HCT116 (cell line): ENCODE data around the gene PRDM11. TPM values are rescaled to one million over a fixed set of nuclear protein-coding genes. Genes with fewer than 3 reads are reported as not detected.

Experiments used
- ATAC-seq: fragments of 200-7000 bp; cut with Tn5 transposase; 2 replicates; pipeline ENCODE4 v1.9.1; 2020; ENCODE audit warnings: mild to moderate bottlenecking, moderate library complexity
- BruUV-seq: library from RNA; stranded (reverse); fragments of 400-500 nt; replicated peaks from 2 replicates; lab custom pipeline; 2021; lab: Mats Ljungman, UMichigan
- CTCF ChIA-PET: fragments of 300-600 bp; sonication (Branson Sonifier 250); formaldehyde crosslinking; loops from one replicate; lab custom pipeline; 2021; ENCODE audit warnings: antibody characterized with exemption; lab: Charles Lee
- POLR2A ChIA-PET: fragments of 300-600, 350-600 bp; sonication (Branson Sonifier 250); formaldehyde crosslinking; loops from one replicate; lab custom pipeline; 2021; ENCODE audit warnings: antibody characterized with exemption; lab: Charles Lee
- RAD21 ChIA-PET, 2 experiments: fragments of 300-600 bp; sonication (Branson Sonifier 250); formaldehyde crosslinking; loops; one replicate each; lab custom pipeline; 2023; ENCODE audit warnings: low total read pairs in 2 of 2; ENCODE audit not compliant: uncharacterized antibody in 2 of 2, unreplicated experiment in 2 of 2, low non-redundant PET in 1 of 2; lab: Charles Lee
- DNase-seq: peaks from one replicate; pipeline ENCODE4 v3.0.0-alpha.2; 2010; ENCODE audit warnings: low read depth, low spot score
- H2AFZ ChIP-seq: fragments of 200-600 bp; shearing (Covaris generic), sonication (generic); 2 replicates; pipeline ENCODE4 v1.6.1; 2017; ENCODE audit warnings: low read depth, mixed run types, mixed read lengths, antibody characterized with exemption, low read length; ENCODE audit not compliant: poor library complexity, severe bottlenecking
- H3K27ac ChIP-seq: 2 replicates; pipeline ENCODE4 v1.5.1; 2012; ENCODE audit warnings: low read depth, low read length
- H3K27me3 ChIP-seq: fragments of 200-600 bp; sonication (generic); 2 replicates; pipeline ENCODE4 v1.6.1; 2016; ENCODE audit warnings: mixed run types, low read length, mixed read lengths; ENCODE audit not compliant: insufficient read depth
- H3K36me3 ChIP-seq, 2 experiments: fragments of 200-500 bp in 1 of 2; fragments of 200-600 bp in 1 of 2; sonication (Bioruptor generic) in 1 of 2; sonication (generic) in 1 of 2; 2 replicates each; pipeline versions ENCODE4 v1.5.1 to v1.6.1; 2014 to 2016; ENCODE audit warnings: low read length in 2 of 2, inconsistent platforms in 1 of 2, mixed read lengths in 1 of 2, mixed run types in 1 of 2; ENCODE audit not compliant: insufficient read depth in 2 of 2, control insufficient read depth in 1 of 2
- H3K4me1 ChIP-seq, 2 experiments: fragments of 200-600 bp in 1 of 2; sonication (generic) in 1 of 2; 2 replicates each; pipeline versions ENCODE4 v1.5.1 to v1.6.1; 2012 to 2017; ENCODE audit warnings: low read length in 2 of 2, inconsistent platforms in 1 of 2, mild to moderate bottlenecking in 1 of 2, mixed read lengths in 1 of 2, mixed run types in 1 of 2, moderate library complexity in 1 of 2; ENCODE audit not compliant: insufficient read depth in 2 of 2, control insufficient read depth in 1 of 2
- H3K4me2 ChIP-seq: fragments of 200-600 bp; sonication (generic); 2 replicates; pipeline ENCODE4 v1.6.1; 2017; ENCODE audit warnings: mixed run types, low read length, mixed read lengths
- H3K4me3 ChIP-seq, 2 experiments: fragments of 200-600 bp in 1 of 2; sonication (generic) in 1 of 2; replicated peaks in 1 of 2; 2 replicates each; pipeline ENCODE4 v1.5.1; 2011 to 2016; ENCODE audit warnings: low read length in 2 of 2, control low read depth in 1 of 2, low read depth in 1 of 2, mild to moderate bottlenecking in 1 of 2, mixed read lengths in 1 of 2, mixed run types in 1 of 2
- H3K79me2 ChIP-seq: fragments of 200-600 bp; sonication (generic); 2 replicates; pipeline ENCODE4 v1.6.1; 2017; ENCODE audit warnings: mild to moderate bottlenecking, mixed run types, low read length, moderate library complexity, mixed read lengths; ENCODE audit not compliant: insufficient read depth
- H3K9ac ChIP-seq: fragments of 200-600 bp; sonication (generic); 2 replicates; pipeline ENCODE4 v1.6.1; 2016; ENCODE audit warnings: low read length, mixed read lengths
- H3K9me2 ChIP-seq: fragments of 200-600 bp; sonication (generic), shearing (Covaris generic); 2 replicates; pipeline ENCODE4 v1.6.1; 2017; ENCODE audit warnings: mixed run types, mild to moderate bottlenecking, moderate library complexity; ENCODE audit not compliant: insufficient read depth
- H3K9me3 ChIP-seq, 2 experiments: fragments of 200-500 bp in 1 of 2; fragments of 200-600 bp in 1 of 2; sonication (Bioruptor generic) in 1 of 2; sonication (generic) in 1 of 2; 2 replicates each; pipeline ENCODE4 v1.6.1; 2014 to 2017; ENCODE audit warnings: low read length in 2 of 2, mixed read lengths in 2 of 2, inconsistent platforms in 1 of 2, low read depth in 1 of 2, mild to moderate bottlenecking in 1 of 2, mixed run types in 1 of 2, moderate library complexity in 1 of 2; ENCODE audit not compliant: control insufficient read depth in 1 of 2, insufficient read depth in 1 of 2
- H4K20me1 ChIP-seq: fragments of 200-600 bp; sonication (generic), shearing (Covaris generic); 2 replicates; pipeline ENCODE4 v1.6.1; 2017; ENCODE audit warnings: mixed run types, mild to moderate bottlenecking, moderate library complexity; ENCODE audit not compliant: insufficient read depth
- CBX3 ChIP-seq: IDR thresholded peaks from 2 replicates; pipeline ENCODE4 v1.6.1; 2012; ENCODE audit warnings: low read depth
- CEBPB ChIP-seq: IDR thresholded peaks from 2 replicates; pipeline ENCODE4 v1.6.1; 2012; ENCODE audit warnings: low read depth
- CTCF ChIP-seq, 3 experiments: fragments of 200-600 bp in 1 of 3; sonication (generic) in 1 of 3; IDR thresholded peaks in 2 of 3; conservative IDR thresholded peaks in 1 of 3; 2 replicates each; pipeline ENCODE4 v1.5.1; 2012 to 2017; ENCODE audit warnings: low read depth in 2 of 3, low read length in 2 of 3, antibody characterized with exemption in 1 of 3, borderline replicate concordance in 1 of 3, control low read depth in 1 of 3, mild to moderate bottlenecking in 1 of 3, mixed read lengths in 1 of 3, mixed run types in 1 of 3, moderate library complexity in 1 of 3; ENCODE audit not compliant: insufficient read depth in 1 of 3
- EZH2 ChIP-seq: fragments of 200-600 bp; sonication (generic); IDR thresholded peaks from 2 replicates; pipeline ENCODE4 v1.6.1; 2017; ENCODE audit warnings: antibody characterized with exemption, mixed run types
- EZH2phosphoT487 ChIP-seq: fragments of 200-600 bp; IDR thresholded peaks from 2 replicates; pipeline ENCODE4 v1.6.1; 2018; ENCODE audit warnings: antibody characterized with exemption, borderline replicate concordance
- JUND ChIP-seq: IDR thresholded peaks from 2 replicates; pipeline ENCODE4 v1.6.1; 2012
- POLR2AphosphoS5 ChIP-seq: IDR thresholded peaks from 2 replicates; pipeline ENCODE4 v1.6.1; 2011; ENCODE audit warnings: mild to moderate bottlenecking, low read depth, low read length, moderate library complexity
- SIN3A ChIP-seq: IDR thresholded peaks from 2 replicates; pipeline ENCODE4 v1.6.1; 2012; ENCODE audit warnings: low read depth
- YY1 ChIP-seq: IDR thresholded peaks from 2 replicates; pipeline ENCODE4 v1.6.1; 2011; ENCODE audit warnings: low read length, low read depth, moderate library complexity, mild to moderate bottlenecking; ENCODE audit not compliant: insufficient replicate concordance; ENCODE audit errors: extremely low read depth
- ZFX ChIP-seq: fragments of 450-650 bp; IDR thresholded peaks from 2 replicates; pipeline ENCODE4 v1.6.1; 2017
- intact Hi-C: fragments of 100-400 bp; cut with micrococcal nuclease; formaldehyde crosslinking; loops from 2 replicates; pipeline ENCODE4 v1.10.0; 2022
- total RNA-seq: library from RNA; stranded (reverse); gene quantifications from one replicate; pipeline ENCODE4 v1.2.1, GENCODE V29; 2021; ENCODE audit not compliant: unreplicated experiment
- TF ChIP-seq, protein P1 (sequence below): IDR thresholded peaks from 2 replicates; pipeline ENCODE4 v1.6.1; 2012; ENCODE audit warnings: low read depth
- TF ChIP-seq, protein P2 (sequence below): IDR thresholded peaks from 2 replicates; pipeline ENCODE4 v1.6.1; 2012
- TF ChIP-seq, protein P3 (sequence below): IDR thresholded peaks from 2 replicates; pipeline ENCODE4 v1.6.1; 2011; ENCODE audit warnings: mild to moderate bottlenecking, low read length, moderate library complexity; ENCODE audit not compliant: insufficient replicate concordance; ENCODE audit errors: extremely low read depth

The PRDM11 gene
- total RNA-seq, 1 experiment from 2014 or later, result 9.3 TPM

DNA sequence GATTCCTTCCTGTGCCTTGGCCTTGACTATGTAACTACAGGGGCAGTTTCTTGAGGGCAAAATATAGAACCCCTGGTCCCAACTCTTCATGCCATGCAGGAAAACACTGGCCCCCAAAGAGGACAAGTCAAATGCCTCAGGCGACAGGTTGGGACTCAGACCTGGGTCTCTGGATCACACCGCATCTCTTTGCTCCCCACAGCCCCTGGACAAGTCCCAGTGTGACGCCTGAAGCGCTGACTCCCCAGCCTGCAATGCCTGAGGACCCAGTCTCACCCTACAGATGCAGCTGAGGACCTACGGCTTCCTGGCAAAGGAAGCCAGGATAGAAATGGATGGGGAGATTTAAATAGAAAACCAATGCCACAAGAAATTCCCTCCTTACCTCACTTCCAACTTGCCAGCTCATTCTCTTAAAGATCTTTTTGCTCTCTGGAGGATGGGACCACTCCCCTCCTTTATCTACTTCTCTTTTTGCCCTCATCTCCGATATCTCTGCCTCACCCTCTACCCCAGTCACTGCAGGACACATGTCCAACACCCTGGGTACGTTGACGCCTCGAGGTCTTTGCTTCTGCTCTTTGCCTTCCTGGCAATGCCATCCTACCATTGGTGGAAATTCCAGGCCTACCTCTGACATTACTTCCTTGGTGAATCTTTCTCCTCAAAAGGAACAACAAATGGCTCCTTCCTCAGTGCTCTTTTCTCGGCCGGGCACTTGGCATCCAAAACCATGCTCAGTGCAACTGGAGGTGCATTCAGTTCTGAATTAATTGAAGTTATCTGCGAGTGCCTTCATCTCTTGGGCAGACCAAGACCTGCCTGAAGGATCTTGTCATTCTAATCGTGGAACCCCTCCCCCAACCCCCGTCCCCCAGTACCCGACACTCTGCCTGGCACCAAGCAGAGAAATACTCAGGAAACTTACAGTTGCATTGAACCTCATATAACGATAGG lies 2.0 kb upstream of the PRDM11 start:
- H3K4me2 ChIP-seq, result no peak overlapping the region
- intact Hi-C loops, result no loop called here
- H3K27me3 ChIP-seq, result no peaks in the 10 kb centered on the region; the same call in 1 of the 2 replicates
- H3K4me1 ChIP-seq, result peaks cover 3 to 16% of the 10 kb centered on the region in 2 experiments; a peak in 3 of 4 replicates
- POLR2A ChIA-PET, result no interaction called here
- H3K4me3 ChIP-seq, result no peak overlapping the region
- ATAC-seq, result no peak
- no peak overlapping the region for H3K27ac ChIP-seq
- no peaks in the 10 kb centered on the region for H3K9me3 ChIP-seq
- no peak for TF ChIP-seq EZH2
- TF ChIP-seq, protein P1, sequence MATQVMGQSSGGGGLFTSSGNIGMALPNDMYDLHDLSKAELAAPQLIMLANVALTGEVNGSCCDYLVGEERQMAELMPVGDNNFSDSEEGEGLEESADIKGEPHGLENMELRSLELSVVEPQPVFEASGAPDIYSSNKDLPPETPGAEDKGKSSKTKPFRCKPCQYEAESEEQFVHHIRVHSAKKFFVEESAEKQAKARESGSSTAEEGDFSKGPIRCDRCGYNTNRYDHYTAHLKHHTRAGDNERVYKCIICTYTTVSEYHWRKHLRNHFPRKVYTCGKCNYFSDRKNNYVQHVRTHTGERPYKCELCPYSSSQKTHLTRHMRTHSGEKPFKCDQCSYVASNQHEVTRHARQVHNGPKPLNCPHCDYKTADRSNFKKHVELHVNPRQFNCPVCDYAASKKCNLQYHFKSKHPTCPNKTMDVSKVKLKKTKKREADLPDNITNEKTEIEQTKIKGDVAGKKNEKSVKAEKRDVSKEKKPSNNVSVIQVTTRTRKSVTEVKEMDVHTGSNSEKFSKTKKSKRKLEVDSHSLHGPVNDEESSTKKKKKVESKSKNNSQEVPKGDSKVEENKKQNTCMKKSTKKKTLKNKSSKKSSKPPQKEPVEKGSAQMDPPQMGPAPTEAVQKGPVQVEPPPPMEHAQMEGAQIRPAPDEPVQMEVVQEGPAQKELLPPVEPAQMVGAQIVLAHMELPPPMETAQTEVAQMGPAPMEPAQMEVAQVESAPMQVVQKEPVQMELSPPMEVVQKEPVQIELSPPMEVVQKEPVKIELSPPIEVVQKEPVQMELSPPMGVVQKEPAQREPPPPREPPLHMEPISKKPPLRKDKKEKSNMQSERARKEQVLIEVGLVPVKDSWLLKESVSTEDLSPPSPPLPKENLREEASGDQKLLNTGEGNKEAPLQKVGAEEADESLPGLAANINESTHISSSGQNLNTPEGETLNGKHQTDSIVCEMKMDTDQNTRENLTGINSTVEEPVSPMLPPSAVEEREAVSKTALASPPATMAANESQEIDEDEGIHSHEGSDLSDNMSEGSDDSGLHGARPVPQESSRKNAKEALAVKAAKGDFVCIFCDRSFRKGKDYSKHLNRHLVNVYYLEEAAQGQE, result no peak
- no peak for TF ChIP-seq JUND
- TF ChIP-seq, protein P2, sequence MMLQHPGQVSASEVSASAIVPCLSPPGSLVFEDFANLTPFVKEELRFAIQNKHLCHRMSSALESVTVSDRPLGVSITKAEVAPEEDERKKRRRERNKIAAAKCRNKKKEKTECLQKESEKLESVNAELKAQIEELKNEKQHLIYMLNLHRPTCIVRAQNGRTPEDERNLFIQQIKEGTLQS, result no peak
- TF ChIP-seq, protein P3, sequence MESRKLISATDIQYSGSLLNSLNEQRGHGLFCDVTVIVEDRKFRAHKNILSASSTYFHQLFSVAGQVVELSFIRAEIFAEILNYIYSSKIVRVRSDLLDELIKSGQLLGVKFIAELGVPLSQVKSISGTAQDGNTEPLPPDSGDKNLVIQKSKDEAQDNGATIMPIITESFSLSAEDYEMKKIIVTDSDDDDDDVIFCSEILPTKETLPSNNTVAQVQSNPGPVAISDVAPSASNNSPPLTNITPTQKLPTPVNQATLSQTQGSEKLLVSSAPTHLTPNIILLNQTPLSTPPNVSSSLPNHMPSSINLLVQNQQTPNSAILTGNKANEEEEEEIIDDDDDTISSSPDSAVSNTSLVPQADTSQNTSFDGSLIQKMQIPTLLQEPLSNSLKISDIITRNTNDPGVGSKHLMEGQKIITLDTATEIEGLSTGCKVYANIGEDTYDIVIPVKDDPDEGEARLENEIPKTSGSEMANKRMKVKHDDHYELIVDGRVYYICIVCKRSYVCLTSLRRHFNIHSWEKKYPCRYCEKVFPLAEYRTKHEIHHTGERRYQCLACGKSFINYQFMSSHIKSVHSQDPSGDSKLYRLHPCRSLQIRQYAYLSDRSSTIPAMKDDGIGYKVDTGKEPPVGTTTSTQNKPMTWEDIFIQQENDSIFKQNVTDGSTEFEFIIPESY, result no peak
- TF ChIP-seq CBX3, result no peak
- no peak for TF ChIP-seq ZFX
- TF ChIP-seq EZH2phosphoT487, result no peak
- TF ChIP-seq SIN3A, result no peak
- TF ChIP-seq YY1, result no peak
- no peak for TF ChIP-seq CTCF (IDR thresholded peaks at IDR 0.05 in 2 of 3, conservative IDR thresholded peaks at IDR 0.05 in 1 of 3; ENCODE audit: borderline replicate concordance in 1 of 3, insufficient read depth in 1 of 3, low read depth in 2 of 3, low read length in 2 of 3)
- TF ChIP-seq POLR2AphosphoS5, result no peak
- TF ChIP-seq CEBPB, result no peak
- TF ChIP-seq, all 23 proteins: peak for 0
- no peak overlapping the region for H2AFZ ChIP-seq
- ChIA-PET CTCF (no interaction called here), RAD21 (no interaction called here)
- H3K79me2 ChIP-seq, result peaks cover 18% of the 10 kb centered on the region
- no TSS peak for BruUV-seq
- no peaks in the 10 kb centered on the region for H3K9me2 ChIP-seq
- H3K9ac ChIP-seq, result no peak overlapping the region
- no peaks in the 10 kb centered on the region for H3K36me3 ChIP-seq
- no peaks in the 10 kb centered on the region for H4K20me1 ChIP-seq
- no peak for DNase-seq
